Pons (tissue), 1 donor: ENCODE measurements around the gene RABGAP1L.
A peak's percentile ranks its signal among the peaks of the same experiment; 100 is the strongest.
"Not testable (repeated sequence)": the region's sequence is repeated elsewhere in the genome, so short reads cannot be mapped to it uniquely, and the experiment has no call there.

Experiments
- DNase-seq: peaks from one replicate; pipeline ENCODE4 v3.0.0-alpha.2; 2016; ENCODE audit warnings: low spot score

Gene RABGAP1L

DNA sequence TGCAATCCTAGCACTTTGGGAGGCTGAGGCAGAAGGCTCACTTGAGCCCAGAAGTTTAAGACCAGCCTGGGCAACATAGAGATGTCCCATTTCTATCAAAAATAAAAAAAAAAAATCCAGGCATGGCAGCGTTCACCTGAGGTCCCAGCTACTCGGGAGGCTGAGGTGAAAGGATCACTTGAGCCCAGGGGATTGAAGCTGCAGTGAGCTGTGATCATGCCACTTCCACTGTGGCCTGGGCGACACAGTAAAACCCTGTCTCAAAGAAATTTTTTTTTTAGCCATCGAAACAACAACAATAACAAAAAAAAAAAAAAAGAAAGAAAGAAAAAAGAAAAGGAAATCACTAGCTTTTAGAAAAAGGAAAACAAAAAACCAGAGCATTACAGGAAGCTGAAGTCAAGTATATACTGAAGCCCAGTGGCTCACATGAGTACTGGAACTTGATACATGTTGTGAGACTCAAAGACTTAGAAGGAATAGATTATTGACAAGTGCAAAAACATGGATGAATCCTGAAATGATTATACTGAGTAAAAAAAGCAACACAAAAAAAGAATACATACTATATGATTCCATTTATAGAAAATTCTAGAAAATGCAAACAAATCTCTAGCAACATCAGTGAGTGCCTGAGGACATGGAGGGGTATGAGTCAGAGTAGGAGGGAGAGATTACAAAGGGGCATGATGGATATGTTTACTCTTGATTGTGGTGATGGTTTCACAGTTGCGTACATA lies 6.1 kb upstream of the RABGAP1L start:
- DNase-seq, result no peak

DNA sequence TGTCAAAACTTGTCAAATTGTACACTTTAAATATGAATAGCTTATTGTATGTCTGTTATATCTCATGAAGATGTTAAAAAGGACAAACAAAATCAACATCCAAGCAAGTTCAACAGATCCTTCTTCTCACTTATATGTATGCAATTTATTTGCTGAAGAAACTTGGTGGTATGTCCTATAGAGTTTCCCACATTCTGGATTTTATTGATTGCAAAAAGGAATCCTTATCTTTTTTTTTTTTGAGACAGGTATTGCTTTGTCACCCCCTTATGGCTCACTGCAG lies 5.6 kb upstream of the RABGAP1L start:
- DNase-seq, result no peak

DNA sequence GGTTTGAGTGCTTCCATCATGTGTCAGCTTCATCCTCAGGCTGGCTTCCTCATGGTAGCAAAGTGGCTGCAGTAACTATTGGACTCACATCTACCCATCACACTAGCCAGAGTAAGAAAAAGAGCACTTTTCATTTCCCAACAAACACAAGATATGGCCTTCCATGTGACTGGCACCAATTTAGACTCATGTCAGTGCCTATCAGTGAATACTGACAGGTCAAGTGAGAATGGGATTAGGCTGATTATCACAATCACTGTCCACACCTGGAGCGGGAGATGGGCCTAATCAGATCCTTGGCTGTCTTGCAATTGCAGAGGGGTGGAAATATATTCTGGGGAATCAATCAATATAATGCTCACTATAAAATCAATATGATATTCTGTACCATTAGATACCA lies 2.9 kb upstream of the RABGAP1L start:
- no peak for DNase-seq

DNA sequence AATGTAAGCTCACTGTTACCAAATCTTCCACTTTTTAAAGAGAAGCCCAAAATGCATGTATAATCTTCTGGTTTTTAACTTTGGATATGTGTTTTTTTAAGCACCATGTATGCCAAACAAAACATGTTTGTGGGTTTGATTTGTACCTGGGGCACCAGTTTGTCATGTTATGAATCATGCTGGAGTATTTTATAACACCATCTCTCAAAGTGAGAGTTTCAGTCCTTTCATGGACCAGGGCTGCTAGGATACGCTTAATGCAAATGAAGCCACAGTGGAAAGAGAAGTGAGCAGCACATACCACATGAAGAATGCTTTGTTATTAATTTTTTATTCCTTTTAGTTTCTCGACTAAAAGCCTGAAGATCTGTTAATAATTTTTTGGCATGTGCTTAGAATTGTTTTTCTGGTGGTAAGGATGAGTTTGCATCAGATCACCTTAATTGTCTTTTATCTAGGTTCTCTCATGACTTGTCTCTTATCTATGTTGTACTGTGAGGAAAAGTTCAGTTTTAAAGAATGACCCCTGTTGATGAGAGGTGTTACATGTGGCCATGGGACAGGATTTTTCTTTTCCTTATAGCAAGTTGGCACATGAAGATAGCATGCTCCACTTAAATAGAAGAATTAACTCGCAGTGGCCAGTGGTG lies 2.0 kb upstream of the RABGAP1L start:
- no peak for DNase-seq

DNA sequence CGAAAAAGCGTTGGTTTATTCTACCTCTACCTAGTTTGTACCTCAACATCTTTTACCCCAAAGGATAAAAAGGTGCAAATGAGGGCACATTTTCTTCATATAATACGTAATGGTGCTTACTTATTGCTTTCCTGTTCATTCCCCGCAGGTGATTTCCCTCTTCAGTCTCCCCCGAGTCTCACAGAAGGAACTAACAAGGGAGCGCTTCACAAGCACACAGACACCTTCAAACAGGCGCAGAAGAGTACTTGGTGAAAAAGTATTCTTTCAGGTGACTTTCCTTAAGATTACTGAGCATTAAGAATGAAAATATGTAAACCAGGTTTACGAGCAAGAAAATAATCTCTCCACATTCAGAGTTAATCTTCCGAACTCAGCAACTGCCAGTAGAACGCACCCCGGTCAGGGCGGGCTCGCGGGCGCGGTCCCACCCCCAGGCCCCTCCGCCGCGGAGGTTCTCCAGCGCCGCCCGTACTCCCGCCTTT lies 511 bp upstream of the RABGAP1L start:
- DNase-seq, result no peak

DNA sequence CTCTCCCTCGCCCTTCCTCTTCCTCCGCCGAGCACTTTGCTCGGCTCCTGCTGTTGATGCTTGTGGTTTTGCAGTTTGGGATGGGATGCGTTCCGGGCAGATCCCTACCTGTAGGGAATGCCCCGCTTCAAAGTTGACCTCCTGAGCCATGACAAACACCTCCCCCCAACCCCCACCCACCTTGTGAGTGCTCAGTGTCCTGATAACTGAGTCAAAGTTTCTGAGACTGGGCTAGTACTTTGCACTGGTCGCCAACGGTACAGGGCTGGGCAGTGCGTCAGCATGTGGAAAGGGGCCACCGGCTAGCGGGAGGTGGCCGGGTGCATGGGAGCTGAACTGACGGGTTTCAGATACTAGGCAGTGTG lies 771 bp downstream of the RABGAP1L start:
- DNase-seq, result peak; percentile 22

DNA sequence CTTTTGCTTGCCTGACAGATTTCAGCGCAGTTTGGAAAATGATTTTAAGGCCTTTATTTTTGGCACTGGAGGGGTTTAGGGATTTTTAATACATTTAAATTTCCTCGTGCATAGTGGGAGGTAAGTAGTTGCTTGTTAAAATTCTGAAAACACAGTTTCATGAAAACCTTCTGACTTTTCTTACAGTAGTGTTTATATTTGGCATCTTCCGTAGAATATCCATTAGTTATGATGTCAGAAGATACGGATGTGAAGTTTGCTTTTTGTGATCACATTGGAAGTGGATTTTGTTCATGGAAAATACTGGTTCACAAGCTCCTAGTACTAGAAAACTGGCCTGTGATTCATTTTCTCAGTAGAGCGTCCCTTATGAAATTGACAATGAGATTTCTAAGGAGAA lies 1.3 kb downstream of the RABGAP1L start:
- DNase-seq, result no peak

DNA sequence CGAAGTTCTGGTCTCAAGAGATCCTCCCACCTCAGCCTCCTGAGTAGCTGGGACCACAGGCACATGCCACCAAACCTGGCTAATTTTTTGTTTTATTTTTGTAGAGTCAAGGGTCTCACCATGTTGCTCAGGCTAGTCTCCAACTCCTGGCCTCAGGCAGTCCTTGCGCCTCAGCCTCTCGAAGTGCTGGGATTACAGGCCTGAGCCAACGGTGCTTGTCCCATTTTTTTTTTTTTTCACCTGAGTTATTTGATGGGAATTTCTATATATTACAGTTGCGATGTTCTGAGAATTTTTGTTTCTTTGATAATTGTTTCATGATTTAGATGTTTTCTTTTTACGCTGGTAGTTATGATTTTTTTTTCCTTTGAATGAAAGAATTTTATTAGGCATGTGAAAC lies 2.5 kb downstream of the RABGAP1L start:
- no peak for DNase-seq

DNA sequence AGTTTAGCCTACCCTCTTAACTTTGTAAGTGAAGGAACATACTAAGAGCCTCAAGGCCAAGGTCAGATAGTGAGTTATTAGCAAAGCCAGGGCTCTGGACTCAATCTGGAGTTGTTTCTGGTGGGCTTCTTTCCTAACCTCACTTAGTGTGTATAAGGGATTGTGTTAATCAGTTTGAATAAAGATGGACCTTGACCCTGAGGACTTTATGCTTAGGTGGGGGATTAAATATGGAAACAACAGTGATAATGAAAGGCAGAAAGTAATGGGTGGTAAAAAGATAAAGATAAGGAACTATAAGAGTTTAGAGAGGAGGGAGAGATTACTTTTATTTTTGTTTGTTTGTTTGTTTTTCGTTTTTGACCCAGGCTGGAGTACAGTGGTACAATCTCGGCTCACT lies 5.5 kb downstream of the RABGAP1L start:
- no peak for DNase-seq

DNA sequence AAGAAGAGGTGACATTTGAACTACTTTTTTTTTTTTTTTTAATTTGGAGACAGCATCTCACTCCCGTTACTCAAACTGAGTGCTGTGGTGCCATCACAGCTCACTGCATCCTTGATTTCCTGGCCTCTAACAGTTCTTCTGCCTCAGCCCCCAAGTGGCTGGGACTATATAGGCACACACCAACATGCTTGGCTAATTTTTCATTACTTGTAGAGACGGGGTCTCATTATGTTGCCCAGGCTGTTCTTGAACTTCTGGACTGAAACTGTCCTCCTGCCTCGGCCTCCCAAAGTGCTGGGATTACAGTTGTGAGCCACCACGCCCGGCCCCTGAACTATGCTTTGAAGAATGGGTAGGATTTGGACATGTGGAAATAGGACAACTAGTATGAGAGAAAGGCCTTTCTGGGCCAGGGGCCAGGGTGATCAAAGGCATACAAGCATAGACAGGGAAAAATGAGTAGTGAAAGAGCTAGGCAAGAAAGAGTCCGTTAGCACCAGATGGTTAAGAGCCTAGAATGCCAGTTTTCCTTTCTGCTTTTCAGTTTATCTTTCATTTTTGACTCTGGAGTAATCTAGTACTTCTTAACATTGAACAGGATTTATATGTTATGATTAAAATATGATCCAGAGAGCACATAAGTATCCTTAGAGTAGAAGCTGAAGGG lies 6.3 kb downstream of the RABGAP1L start:
- peak; percentile 17 for DNase-seq

DNA sequence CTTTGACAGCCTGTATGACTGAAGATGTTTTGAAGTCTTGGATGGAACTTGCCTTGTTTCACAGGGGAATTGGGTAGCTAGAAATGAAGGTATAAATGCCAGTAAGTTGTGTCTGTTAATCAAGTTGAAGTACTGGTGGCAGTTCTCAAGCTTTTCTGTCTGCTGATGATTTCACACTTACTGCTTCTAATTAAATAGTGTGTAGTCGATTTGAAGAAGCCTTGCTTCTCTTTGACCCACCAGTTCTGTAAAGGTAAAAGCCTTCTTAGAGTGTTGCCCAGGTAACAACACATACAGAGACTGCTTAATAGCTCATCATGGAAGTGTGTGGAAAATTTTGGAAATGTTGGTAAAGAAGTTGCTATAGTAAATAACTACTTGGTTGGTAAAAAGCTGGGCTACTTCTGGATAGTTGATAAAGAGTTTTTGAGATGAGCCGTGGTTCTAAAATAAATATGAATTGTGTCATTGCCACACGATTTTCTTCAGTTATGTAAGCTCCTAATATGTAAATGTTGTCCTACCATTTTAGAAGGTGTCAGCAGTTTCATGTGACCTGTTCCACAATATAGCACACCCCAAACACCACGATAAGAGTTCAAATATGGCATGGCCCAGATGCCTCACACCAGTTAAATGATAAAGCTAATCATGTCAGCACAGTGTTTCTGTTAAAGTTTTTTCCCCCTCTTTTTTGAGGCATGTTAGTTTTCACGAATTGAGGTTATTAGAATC lies 7.4 kb downstream of the RABGAP1L start:
- no peak for DNase-seq

DNA sequence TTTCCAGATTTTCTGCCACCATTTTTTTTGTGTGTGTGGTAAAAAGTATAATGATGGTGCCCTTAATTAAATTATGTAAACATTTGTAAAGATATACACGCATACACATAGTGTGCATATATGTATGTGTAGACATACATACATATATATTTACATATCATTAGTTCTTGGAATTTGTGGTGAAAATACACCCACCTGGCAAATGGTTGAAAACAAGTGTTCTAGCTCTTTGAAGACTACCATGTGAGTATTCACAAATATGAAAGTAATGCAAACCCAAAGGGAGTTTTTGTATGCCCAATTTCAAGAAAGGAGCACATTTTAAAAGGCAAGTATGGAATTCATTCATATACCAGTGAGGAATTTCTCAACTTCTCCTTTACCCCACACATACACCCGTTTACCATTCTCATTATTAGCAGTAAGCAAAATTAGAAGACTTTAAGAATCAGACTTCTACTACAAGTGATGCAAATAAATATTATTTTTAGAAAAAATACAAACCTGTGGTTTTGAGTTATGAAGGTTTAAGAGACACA lies 8.0 kb downstream of the RABGAP1L start:
- no peak for DNase-seq

DNA sequence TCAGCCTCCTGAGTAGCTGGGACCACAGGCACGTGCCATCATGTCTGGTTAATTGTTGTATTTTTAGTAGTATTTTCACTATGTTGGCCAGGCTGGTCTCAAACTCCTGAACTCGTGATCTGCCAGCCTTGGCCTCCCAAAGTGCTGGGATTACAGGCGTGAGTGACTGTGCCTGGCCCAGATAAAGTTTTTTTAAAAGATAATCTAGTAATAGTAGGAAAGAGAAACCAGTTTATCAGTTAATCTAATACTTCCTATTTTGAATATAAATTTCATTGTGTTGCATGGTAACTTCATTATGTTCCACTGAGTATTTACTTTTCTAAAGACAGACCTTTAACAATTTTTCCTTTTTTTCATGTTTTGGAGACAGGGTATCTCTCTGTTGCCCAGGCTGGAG lies 10.0 kb downstream of the RABGAP1L start:
- no peak for DNase-seq

DNA sequence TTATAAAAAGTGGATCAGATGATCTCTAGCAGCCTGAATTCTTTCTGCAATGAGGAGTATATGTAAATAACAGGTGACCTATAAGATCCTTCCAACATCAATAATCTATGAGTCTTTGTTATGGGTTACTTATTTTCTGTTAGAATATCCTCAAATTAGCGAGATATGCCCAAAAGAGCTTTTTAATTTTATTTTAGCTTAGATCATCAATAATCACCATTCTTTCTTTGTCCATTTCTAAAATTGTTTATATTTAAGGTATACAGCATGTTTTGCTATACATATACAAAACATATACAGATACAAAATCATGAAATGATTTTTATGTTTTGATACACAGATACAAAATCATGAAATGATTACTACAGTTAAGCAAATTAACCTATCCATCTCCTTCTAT lies 11.8 kb downstream of the RABGAP1L start:
- DNase-seq, result no peak

DNA sequence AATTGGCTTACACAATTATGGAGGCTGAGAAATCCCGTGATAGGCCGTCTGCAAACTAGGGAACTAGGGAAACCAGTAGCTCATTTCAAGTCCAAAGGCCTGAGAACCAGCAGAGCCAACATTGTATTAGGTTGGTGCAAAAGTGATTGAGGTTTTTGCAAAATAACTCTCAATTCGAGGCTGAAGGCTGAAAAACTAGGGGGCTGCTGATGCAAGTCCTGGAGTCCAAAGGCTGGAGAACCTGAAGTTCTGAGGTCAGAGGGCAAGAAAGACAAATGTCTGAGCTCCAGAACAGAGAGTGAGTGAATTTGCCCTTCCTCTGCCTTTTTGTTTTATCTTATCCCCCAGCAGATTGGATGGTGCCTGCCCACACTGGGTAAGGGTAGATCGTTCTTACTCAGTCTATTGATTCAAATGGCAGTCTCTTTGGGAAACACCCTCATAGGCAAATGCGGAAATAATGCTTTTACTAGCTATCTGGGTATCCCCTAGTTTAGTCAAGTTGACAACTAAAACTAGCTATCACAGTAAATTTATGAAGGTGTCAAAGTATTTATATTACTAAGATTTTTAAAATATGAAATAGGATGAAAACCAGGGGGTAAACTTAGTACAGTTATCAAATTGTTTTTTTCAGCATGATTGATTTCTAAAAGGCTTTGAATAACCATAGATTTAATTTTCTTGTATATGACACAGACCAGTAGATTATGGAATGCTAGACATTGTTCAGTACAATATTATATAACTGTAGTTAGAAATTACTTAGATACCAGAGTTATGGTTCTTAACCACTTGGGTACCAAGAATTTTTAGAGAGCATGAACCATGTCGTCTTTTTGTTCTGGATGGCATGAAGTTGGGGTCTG lies 15.4 kb downstream of the RABGAP1L start:
- no peak for DNase-seq

DNA sequence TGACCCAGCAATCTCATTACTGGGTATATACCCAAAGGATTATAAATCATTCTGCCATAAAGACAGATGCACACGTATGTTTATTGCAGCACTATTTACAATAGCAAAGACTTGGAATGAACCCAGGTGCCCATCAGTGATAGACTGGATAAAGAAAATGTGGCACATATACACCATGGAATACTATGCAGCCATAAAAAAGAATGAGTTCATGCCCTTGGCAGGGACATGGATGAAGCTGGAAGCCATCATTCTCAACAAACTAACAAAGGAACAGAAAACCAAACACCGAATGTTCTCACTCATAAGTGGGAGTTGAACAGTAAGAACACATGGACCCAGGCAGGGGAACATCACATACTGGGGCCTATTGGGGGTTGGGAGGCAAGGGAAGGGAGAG lies 19.1 kb downstream of the RABGAP1L start:
- DNase-seq, result not testable (repeated sequence)

DNA sequence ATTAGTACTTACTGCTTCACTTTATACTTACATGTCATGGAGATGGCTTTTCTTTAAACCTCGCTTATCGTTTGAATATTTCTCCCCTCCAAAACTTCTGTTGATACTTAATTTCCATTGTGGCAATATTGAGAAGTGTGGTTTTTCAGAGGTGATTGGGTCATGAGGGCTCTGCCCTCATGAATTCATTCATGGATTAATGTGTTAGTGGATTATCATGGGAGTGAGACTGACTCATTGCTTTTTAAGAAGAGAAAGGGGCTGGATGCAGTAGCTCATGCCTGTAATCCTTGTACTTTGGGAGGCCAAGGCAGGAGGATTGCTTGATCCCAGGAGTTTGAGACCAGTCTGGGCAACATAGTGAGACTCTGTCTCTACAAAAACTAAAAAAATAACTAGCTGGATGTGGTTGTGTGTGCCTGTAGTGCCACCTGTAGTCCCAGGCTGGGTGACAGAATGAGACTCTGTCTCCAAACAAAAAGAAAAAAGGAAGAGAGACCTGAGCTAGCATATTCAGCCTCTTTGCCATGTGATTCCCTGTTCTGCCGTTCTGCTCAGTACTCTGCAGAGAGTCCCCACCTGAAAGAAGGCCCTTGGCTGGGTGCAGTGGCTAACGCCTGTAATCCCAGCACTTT lies 30.2 kb downstream of the RABGAP1L start:
- no peak for DNase-seq

DNA sequence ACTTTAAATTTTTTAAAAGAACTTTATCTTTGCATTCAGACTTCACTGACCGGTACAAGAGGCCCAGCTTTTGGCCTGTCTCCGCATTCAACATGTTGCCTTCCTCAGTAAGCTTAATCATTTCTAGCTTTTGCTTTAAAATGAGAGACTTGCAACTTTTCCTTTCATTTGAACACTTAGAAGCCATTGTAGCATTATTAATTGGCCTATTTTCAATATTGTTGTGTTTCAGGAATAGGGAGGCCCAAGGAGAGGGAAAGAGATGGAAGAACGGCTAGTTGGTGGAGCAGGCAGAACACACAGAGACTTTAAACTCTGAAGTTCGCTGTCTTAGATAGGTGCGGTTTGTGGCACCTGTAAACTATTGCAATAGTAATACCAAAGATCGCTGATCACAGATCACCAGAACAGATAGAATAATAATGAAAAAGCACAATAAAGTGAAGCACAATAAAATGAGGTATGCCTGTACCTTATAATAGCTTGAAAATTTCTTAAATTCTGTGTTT lies 31.4 kb downstream of the RABGAP1L start:
- no peak for DNase-seq

DNA sequence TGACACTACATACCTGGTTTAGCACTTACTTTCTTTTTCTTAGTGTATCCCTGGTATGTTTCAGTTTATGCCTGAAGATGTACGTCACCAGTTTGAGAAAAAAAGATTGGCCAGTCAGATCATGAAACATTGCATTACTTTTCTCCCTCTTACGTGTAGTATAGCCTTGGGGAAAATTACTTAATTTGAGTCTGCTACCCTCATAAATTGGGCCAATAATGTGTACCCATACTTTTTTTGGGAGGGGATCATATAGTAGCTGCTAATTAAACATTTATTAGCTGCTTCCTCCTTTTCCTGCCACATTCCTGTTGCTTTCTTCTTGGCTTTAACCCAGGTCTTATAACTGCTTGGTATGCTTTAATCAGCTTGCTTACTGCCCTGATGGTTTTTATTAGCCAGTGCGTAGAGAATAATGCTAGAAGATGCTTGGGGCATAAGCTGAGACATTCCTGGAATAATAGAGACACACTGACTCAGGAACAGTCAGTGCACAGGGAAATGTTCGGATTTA lies 32.1 kb downstream of the RABGAP1L start:
- DNase-seq, result no peak

DNA sequence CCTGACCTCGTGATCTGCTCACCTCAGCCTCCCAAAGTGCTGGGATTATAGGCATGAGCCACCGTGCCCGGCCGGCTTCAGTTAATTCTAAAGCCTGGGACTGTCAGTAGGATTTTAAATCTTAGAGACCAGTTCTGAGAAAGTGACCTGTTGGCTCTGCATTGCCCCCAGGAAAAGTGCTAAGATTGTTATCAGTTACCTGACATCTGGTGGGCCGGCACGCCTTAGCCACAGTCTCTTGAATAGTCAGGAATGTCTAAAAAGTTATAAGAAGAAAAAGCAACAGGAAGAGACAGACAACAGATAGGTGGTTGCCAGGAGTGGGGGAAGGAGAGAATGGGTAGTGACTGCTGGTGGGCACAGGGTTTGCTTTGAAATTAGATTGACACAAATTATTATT lies 35.1 kb downstream of the RABGAP1L start:
- DNase-seq, result no peak

DNA sequence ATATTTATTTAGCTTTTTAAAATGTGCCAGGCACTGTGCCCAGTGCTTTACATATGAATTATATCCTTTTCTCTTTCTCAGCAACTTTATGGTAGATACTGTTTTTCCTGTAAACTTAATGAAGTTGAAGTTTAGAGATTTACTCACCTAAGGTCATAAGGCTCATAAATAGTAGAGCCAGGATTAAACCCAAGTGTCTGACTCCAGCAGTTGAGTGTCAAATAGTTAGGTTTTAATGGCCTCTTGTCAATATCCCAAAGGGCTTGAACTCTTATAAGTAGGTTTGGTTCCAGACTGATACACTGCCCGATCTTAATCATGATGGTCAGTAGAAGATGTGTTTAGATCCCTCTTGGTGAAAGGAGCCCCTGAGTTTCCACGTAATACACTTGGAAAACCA lies 37.8 kb downstream of the RABGAP1L start:
- DNase-seq, result no peak
